ENCODE measurements around the gene GRK5. TPM values are rescaled to one million over a fixed set of nuclear protein-coding genes. Genes with fewer than 3 reads are reported as not detected.

Gene GRK5
- total RNA-seq, 2 donors from 2014 or later: 4.8 to 10.6 TPM

DNA sequence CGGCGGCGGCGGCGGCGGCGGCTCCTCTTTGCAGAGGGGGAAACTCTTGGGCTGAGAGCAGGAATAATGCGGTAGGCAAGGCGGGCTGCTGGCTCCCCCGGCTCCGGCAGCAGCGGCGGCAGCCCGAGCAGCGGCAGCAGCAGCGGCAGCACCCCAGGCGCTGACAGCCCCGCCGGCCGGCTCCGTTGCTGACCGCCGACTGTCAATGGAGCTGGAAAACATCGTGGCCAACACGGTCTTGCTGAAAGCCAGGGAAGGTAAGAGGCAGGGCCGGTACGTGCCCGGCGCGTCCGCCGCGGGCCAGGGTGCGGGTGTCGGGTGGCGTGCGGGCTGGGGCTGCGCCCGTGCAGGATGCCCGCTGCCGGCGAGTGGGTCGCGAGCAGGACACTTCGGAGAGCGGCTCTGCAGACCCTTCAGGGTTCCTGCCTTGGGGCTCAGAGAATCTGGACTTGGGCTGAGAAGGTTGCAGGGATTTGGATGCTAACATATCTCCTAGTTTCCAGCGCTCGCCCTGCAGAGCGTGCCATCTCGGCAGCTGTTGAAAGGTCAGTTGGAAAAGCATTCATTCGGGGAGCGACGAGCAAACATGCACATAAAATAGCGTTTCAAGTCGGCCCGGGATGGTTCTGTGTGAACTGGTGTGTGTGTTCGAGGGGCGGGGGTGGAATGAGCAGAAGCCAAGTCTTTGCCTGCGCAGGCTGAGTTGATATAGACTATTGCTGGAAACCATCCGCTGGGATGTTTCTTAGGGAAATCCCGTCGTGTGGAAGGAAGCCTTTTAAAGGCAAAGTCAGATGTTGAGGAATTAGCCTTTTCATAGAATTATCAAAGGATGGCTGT, 562 bp downstream of the GRK5 start:
- peak; percentile 33 for DNase-seq (ENCODE audit: low spot score)
- no peaks in the 10 kb centered on the region for H3K27me3 ChIP-seq (replicated peaks; ENCODE audit: insufficient read depth)
- WGBS: under 1% methylated on average over 60 of the region's 62 CpGs
- H3K4me1 ChIP-seq (replicated peaks): peaks cover 28% of the 10 kb centered on the region
- H3K36me3 ChIP-seq: no peaks in the 10 kb centered on the region
- H3K27ac ChIP-seq: peak overlapping the region; percentile 93 to 94
- TF ChIP-seq, protein P1, sequence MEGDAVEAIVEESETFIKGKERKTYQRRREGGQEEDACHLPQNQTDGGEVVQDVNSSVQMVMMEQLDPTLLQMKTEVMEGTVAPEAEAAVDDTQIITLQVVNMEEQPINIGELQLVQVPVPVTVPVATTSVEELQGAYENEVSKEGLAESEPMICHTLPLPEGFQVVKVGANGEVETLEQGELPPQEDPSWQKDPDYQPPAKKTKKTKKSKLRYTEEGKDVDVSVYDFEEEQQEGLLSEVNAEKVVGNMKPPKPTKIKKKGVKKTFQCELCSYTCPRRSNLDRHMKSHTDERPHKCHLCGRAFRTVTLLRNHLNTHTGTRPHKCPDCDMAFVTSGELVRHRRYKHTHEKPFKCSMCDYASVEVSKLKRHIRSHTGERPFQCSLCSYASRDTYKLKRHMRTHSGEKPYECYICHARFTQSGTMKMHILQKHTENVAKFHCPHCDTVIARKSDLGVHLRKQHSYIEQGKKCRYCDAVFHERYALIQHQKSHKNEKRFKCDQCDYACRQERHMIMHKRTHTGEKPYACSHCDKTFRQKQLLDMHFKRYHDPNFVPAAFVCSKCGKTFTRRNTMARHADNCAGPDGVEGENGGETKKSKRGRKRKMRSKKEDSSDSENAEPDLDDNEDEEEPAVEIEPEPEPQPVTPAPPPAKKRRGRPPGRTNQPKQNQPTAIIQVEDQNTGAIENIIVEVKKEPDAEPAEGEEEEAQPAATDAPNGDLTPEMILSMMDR (IDR thresholded peaks at IDR 0.05): no peak
- TF ChIP-seq POLR2AphosphoS5 (IDR thresholded peaks at IDR 0.05) (no peak), POLR2A (IDR thresholded peaks at IDR 0.05) (no peak)
- peak overlapping the region; percentile 72 to 85 for H3K4me3 ChIP-seq
- intact Hi-C loops (cut with DNase I): loop anchor here (2.0 to 5.0 kb wide), 3 partner anchors 44 to 335 kb away; partner anchors contain the start of gene RGS10
- H3K9me3 ChIP-seq: no peaks in the 10 kb centered on the region

DNA sequence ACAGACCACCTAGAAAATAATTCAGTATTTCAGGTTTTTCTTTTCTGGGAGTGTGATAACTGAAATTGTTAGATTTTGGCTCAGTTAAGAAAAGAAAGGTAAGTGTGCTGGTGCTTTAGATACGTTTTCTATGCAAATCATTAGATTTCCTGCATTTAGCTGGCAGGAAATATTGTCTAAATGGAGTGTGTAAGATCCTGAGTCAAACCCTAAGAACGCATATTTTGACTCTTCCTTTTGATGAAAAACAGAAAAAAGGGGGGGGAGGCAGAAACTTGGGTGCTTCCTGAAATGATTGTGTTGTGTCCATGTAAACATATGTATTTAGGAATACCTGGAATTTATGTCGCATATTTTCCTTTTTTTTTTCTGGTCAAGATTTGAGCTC, 1.2 kb downstream of the GRK5 start:
- intact Hi-C loops (cut with DNase I): loop anchor here (5.0 kb wide), 1 partner anchor 44 kb away; no protein-coding TSS in a partner anchor
- peaks cover 29% of the 10 kb centered on the region for H3K4me1 ChIP-seq (replicated peaks)
- peak overlapping the region; percentile 93 to 94 for H3K27ac ChIP-seq
- H3K27me3 ChIP-seq (replicated peaks; ENCODE audit: insufficient read depth): no peaks in the 10 kb centered on the region
- 20% methylated on average over 3 of the region's 3 CpGs for WGBS
- TF ChIP-seq POLR2AphosphoS5 (IDR thresholded peaks at IDR 0.05) (no peak), POLR2A (IDR thresholded peaks at IDR 0.05) (no peak)
- H3K36me3 ChIP-seq: no peaks in the 10 kb centered on the region
- H3K4me3 ChIP-seq: peak overlapping the region; percentile 72 to 85
- DNase-seq (ENCODE audit: low spot score): no peak
- no peaks in the 10 kb centered on the region for H3K9me3 ChIP-seq

DNA sequence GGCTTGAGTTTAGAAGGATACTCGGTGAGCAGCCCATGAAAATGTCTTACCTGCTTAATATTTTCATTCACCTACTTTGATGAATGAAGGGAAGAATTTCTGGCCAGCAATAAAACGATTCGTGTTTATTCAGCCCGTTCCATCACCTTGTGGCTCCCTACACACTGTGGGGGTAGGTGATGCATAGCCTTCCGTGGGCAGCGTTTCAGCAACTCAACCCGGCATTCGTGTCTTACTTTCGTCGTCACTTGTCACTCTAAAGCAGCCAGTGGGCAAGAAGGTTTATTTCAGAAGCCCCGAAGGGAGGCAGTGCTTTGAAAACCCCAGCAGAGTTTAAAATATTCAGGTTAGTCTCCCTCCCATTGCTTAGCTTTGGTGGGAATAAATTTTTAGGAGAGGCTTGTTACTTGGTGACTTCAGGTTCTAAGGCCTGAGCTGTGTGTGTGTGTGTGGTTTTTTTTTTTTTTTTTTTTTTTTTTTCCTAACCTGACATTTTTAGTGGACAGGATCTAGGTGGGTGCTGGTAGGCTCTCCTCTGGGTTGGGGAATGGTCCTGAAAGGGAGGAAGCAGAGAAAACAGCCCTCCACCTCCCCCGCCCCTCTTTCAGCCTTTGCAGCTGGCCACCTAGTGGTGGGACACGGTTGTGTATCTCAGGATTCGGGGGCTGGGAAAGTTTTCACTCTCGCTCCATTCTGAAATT, 1.8 kb downstream of the GRK5 start:
- WGBS: 23% methylated on average over 15 of the region's 15 CpGs
- H3K4me3 ChIP-seq: peak overlapping the region; percentile 72 to 85
- H3K36me3 ChIP-seq: no peaks in the 10 kb centered on the region
- peak overlapping the region; percentile 93 to 94 for H3K27ac ChIP-seq
- intact Hi-C loops (cut with DNase I): loop anchor here (5.0 kb wide), 1 partner anchor 43 kb away; no protein-coding TSS in a partner anchor
- H3K4me1 ChIP-seq (replicated peaks): peaks cover 29% of the 10 kb centered on the region
- no peaks in the 10 kb centered on the region for H3K9me3 ChIP-seq
- H3K27me3 ChIP-seq (replicated peaks; ENCODE audit: insufficient read depth): no peaks in the 10 kb centered on the region
- DNase-seq (ENCODE audit: low spot score): no peak
- TF ChIP-seq POLR2A (IDR thresholded peaks at IDR 0.05) (no peak), POLR2AphosphoS5 (IDR thresholded peaks at IDR 0.05) (peak; percentile 5)
- TF ChIP-seq, protein P1 (IDR thresholded peaks at IDR 0.05): peak; percentile 46 to 60 (median 56)

DNA sequence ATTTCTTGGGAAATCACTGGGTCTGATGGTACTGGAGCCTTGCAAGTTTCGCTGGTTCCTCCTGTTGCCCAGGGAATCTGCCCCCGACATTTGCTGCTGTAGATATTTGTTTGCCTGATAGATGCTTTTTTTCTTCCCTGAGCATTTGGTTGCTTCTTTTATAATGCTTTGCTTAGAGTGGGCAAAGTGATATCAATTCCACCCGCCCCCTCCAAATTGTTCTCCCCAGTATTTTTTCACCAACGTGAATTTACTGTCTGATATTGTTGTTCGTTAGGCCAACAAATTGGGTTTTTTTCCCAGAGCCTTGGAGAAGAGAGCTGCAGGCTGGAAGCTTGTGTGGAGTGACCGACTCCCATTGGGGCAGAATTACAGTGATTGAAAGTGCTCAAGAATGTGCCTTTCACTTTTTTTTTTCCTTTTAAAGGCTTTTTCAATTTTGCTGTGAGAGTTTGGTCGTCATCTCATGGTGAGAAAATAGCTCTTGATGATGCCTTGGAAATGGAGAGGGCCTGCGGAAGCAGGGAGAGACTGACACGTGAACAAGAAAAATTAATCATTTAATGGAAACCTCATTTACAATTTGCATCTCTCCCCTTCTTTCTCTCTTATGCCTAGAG, 2.5 kb downstream of the GRK5 start:
- intact Hi-C loops (cut with DNase I): loop anchor here (5.0 kb wide), 1 partner anchor 42 kb away; no protein-coding TSS in a partner anchor
- Histone ChIP-seq H3K36me3 (no peaks in the 10 kb centered on the region), H3K4me3 (no peak overlapping the region), H3K4me1 (replicated peaks) (peaks cover 29% of the 10 kb centered on the region), H3K27me3 (replicated peaks; ENCODE audit: insufficient read depth) (no peaks in the 10 kb centered on the region), H3K27ac (peak overlapping the region; percentile 93 to 94), H3K9me3 (no peaks in the 10 kb centered on the region)
- TF ChIP-seq, protein P1 (IDR thresholded peaks at IDR 0.05): peak in 1 of 4 experiments; percentile 1
- TF ChIP-seq POLR2A (IDR thresholded peaks at IDR 0.05): no peak
- no peak for DNase-seq (ENCODE audit: low spot score)
- 53% methylated on average over 9 of the region's 9 CpGs for WGBS

DNA sequence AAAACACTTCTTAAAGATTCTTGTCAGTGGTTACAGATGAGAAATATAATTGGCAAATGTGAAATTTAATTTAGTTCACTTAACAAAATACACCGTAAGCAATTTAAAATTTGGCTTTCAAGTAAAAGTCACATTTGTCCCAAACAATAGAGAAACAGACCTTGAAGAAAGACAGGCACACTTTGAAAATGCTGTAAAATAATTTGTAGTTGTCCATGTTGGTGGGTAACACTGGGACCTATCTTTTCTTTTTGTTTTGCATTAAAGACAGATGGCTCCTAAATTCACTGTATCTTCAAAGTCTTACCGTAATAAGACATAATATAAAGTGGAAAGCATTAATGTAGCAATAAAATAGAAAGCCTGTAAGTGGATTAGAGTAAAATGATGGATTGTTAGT, 3.3 kb downstream of the GRK5 start:
- 87% methylated on average over 2 of the region's 2 CpGs for WGBS
- TF ChIP-seq POLR2A (IDR thresholded peaks at IDR 0.05) (no peak), POLR2AphosphoS5 (IDR thresholded peaks at IDR 0.05) (no peak)
- TF ChIP-seq, protein P1 (IDR thresholded peaks at IDR 0.05): no peak
- Histone ChIP-seq H3K4me3 (no peak overlapping the region), H3K27ac (peak overlapping the region; percentile 59 to 93), H3K9me3 (no peaks in the 10 kb centered on the region), H3K4me1 (replicated peaks) (peaks cover 29% of the 10 kb centered on the region), H3K27me3 (replicated peaks; ENCODE audit: insufficient read depth) (no peaks in the 10 kb centered on the region), H3K36me3 (no peaks in the 10 kb centered on the region)
- no peak for DNase-seq (ENCODE audit: low spot score)
- intact Hi-C loops (cut with DNase I): no loop called here

Data from prostate gland (tissue), 2 donors.